Measurements from ENCODE around the gene ANKS1B.
"Not testable (repeated sequence)": the region's sequence is repeated elsewhere in the genome, so short reads cannot be mapped to it uniquely, and the experiment has no call there.

Gene ANKS1B

DNA sequence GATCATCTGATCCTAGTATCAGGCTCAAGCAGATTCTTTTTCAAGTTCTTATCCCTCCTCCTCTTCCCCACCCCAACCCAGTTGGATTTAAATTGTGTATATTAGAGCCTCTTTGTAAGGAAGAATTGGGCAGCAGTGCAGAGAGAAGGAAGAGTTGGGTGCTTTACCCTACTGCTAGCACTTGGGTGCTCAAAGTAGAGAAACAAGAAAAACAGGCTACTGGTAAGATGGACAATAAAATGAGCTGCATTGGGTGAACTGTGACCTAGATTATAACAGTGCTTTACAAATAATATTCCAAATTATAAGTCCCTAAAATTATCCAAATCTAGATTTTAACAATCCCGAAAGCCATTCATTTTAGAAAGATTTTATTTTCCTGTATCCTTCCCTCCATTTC, 700.6 kb downstream of the ANKS1B start:
- no peak for DNase-seq (ENCODE audit: low read depth in 2 of 2, low spot score in 1 of 2)

- no peak for DNase-seq (ENCODE audit: low read depth in 2 of 2, low spot score in 1 of 2)
These were observed 702.1 kb downstream of the ANKS1B start for GRCh38 chr12:99282624-99283023.

DNA sequence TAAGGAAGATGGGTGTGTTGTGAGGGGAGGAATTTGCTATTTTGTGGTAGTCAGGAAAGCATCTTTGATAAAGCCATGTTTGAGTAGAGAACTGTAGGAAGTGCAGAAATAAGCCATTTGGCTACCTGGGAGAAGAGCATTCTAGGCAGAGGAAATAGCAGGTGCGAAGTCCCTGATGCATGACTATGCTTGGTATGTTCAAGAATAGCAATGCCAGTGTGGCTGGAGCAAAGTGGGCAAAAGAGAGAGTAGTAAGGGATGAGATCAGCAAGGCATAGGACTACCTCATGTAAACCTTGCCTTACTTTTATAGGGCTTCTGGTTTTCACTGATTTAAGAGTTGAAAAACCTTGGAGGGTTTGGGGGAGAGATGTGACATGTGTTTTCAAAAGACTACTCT, 702.6 kb downstream of the ANKS1B start:
- no peak for DNase-seq (ENCODE audit: low read depth in 2 of 2, low spot score in 1 of 2)

- no peak for DNase-seq (ENCODE audit: low read depth in 2 of 2, low spot score in 1 of 2)
These were observed 703.5 kb downstream of the ANKS1B start for GRCh38 chr12:99281277-99281676.

GRCh38 chr12:99278899-99279298, 705.8 kb downstream of the ANKS1B start:
- no peak for DNase-seq (ENCODE audit: low read depth in 2 of 2, low spot score in 1 of 2)

DNA sequence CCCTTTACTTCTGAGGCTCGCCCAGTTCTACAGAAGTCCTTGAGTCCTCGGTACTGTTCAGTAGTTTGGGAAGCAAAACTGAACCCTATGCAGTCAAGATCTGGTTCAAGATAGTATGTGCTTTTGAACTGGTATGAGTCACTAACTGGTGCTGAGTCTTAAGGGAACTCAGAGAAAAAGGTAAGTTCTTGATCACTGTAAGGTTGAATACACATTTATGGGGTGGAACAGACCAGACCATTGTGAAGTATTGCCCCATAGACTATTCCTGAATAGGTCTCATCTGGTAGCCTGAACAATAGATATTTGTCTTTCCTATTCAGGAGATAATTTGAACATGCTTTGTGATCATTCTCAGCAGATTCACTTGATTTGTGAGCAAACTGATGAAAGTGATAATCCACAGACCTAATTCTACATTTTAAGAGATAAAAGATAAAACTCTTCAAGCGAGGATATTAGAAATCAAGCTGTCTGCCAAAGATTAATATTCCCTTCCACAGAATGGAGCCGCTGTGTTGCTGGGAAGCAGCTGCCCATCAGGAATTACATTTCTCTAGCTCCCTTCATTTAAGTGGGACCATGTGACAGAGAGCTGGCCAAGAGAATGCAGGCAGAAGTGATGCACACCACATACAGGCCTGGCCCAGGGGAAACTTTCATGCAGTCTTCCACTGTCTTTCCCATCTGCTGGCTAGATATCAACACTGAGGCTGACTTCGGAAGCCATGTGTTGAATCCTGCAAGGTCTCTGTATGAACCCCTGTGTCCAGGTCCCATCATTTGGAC, 707.0 kb downstream of the ANKS1B start:
- no peak for DNase-seq (ENCODE audit: low read depth in 2 of 2, low spot score in 1 of 2)

GRCh38 chr12:99271071-99271470, 713.7 kb downstream of the ANKS1B start:
- DNase-seq (ENCODE audit: low read depth in 2 of 2, low spot score in 1 of 2) = no peak

GRCh38 chr12:99267038-99267437, 717.7 kb downstream of the ANKS1B start:
- no peak for DNase-seq (ENCODE audit: low read depth in 2 of 2, low spot score in 1 of 2)

GRCh38 chr12:99265648-99266047, 719.1 kb downstream of the ANKS1B start:
- no peak for DNase-seq (ENCODE audit: low read depth in 2 of 2, low spot score in 1 of 2)

GRCh38 chr12:99261256-99261655, 723.5 kb downstream of the ANKS1B start:
- DNase-seq (ENCODE audit: low read depth in 2 of 2, low spot score in 1 of 2) = no peak

DNA sequence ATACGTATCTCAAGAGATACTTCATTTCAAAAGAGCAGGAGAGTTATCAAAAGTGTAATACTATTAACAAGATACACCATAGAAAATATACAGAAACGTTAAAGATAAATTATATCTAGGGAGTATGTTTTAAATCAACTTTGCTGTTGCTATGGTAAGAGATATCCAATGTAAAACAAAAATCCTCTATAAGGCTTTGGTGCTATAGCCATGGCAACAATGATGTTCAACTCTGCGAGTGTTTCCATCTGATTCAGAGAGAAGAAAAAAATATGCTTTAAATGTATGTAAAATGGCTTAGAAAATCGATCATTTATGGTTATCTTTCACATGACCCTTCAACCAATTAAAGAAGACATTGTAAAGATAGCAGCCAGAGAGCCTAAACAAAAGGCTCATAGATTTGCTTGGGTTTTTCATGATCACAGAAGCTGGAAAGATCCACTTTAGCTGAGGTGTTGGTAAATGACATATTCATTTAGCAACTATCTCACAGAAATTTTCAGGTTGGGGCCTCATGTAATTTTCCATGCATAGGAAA, 724.2 kb downstream of the ANKS1B start:
- no peak for DNase-seq (ENCODE audit: low read depth in 2 of 2, low spot score in 1 of 2)

DNA sequence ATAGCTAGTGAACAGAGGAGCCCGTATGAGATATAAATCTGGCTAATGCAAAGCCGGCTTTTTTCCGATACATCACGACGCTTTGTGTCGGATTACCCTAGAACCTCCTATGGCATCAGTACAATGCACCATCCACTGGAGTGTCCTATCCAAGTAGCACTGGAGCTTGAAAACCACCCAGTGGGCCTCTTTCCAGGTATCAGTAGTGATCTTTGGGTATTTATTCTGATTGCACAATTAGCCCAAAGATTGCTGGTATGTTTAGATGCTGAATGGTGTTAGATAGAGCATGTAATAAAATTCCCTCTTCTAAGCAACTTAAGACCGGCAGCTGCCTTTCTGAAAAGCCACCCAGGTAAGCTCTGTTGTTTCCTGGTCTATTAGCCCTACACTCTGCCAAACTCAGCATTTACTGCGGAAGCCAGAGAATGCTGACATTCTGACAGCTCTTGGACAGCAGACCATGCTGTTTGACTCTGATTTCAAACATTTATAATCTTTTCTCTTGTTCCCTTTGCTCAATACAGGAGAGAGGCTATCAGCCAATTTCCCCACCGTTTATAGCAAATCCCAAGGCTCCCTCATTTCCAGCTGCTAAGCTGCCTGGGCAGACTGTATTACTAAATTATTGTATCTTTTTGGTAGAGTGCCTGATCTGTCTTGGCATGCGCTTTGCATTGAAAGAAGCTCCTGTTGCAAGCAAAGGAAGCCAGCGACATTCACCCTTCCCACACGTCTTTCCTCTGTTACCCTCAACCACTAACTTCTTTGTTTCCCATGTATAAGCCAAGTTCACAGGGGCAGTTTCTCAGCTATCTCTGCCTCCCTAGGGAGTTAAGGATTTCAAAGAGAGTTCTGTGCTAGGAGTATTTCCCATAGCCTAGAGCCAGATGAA, 725.4 kb downstream of the ANKS1B start:
- DNase-seq (ENCODE audit: low read depth in 2 of 2, low spot score in 1 of 2) = no peak

GRCh38 chr12:99257672-99258071, 727.1 kb downstream of the ANKS1B start:
- no peak for DNase-seq (ENCODE audit: low read depth in 2 of 2, low spot score in 1 of 2)

DNA sequence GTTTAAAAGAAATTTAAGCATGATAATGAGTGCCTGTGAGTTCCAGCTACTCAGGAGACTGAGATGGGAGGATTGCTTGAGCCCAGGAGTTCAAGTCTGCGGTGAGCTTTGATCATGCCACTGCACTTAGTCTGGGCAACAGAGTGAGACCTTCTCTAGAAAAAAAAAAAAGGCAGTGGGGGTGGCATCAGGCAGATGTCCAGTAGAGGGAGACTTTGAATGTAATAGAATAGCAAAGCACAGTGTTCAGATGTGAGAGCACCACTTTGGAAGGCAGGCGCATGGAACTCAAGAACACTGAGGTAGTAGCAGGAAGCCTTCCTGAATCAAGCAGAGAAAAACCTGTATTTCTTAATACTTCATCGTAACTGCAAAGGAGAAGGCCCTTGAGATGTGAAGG, 731.7 kb downstream of the ANKS1B start:
- no peak for DNase-seq (ENCODE audit: low read depth in 2 of 2, low spot score in 1 of 2)

DNA sequence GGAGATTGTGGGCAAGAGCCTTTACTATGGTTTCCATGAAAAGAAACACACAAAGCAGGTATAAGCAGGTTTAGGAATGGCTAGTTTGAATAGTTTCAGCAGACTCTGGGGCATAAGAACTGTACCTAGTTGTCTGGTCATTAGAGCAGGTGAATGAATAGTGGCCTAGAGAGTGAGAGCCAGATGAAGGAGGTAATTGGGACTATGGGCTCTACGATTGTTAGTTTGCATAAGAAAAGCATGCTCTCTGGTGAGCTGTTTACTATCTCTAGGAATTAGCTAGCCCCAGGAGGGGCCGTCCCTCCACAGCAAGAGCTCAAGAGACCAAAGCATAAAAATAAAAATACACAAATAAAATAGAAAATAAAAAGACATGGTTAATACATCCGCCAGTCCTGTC, 734.6 kb downstream of the ANKS1B start:
- no peak for DNase-seq (ENCODE audit: low read depth in 2 of 2, low spot score in 1 of 2)

- no peak for DNase-seq (ENCODE audit: low read depth in 2 of 2, low spot score in 1 of 2)
These were observed 735.2 kb downstream of the ANKS1B start for GRCh38 chr12:99249543-99249942.

- DNase-seq (ENCODE audit: low read depth in 2 of 2, low spot score in 1 of 2) = not testable (repeated sequence)
These were observed 746.7 kb downstream of the ANKS1B start for GRCh38 chr12:99237907-99238538.

GRCh38 chr12:99235381-99235780, 749.4 kb downstream of the ANKS1B start:
- DNase-seq (ENCODE audit: low read depth in 2 of 2, low spot score in 1 of 2) = no peak

GRCh38 chr12:99234702-99235101, 750.0 kb downstream of the ANKS1B start:
- DNase-seq (ENCODE audit: low read depth in 2 of 2, low spot score in 1 of 2) = no peak

GRCh38 chr12:99232324-99232723, 752.4 kb downstream of the ANKS1B start:
- DNase-seq (ENCODE audit: low read depth in 2 of 2, low spot score in 1 of 2) = no peak

DNA sequence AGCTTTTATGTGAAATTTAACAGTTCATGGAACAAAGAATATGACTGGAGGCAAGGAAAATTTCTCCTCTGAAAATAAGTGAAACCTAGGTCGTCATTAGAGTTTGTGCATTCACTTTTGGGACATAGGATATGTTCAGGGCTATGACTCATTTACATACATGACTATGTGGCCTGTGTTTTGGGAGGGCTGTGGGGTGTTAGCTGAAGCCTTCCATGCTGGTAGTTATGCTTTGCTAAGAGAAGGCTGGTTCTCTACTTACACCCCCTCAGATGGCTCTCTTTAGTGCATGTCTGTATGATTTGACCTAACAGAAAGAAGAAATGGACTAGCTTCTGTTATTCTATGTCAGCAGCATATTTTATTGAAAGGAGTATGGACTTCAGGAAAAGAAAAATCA, 753.7 kb downstream of the ANKS1B start:
- no peak for DNase-seq (ENCODE audit: low read depth in 2 of 2, low spot score in 1 of 2)

DNA sequence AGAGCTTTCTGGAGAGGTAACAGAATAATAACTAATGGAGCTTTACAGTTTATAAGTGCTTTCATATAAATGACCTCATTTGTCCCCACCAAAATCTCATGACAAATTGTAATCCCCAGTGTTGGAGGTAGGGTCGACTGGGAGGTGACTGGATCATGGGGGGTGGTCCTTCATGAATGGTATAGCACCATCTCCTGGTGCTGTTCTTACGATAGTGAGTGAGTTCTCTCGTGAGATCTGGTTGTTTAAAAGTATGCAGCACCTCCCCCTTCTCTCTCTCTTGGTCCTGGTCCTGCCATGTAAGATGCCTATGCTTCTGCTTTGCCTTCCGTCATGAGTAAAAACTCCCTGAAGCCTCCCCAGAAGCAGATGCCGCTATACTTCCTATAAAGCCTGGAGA, 760.5 kb downstream of the ANKS1B start:
- DNase-seq (ENCODE audit: low read depth in 2 of 2, low spot score in 1 of 2) = no peak
